Measurements from ENCODE around the gene SLC2A11. TPM values are rescaled to one million over a fixed set of nuclear protein-coding genes. Genes with fewer than 3 reads are reported as not detected.

SLC2A11 gene
- total and polyA plus RNA-seq, 9 of the 15 experiments (the other 6 are each of a cell fraction or from before 2014, with no cell fraction given): 0.44 to 2.7 (median 2.1) TPM

- no peak for TF ChIP-seq HDAC6 (IDR thresholded peaks at IDR 0.05; ENCODE audit: low read depth, low read length)
- TF ChIP-seq TAF9B (IDR thresholded peaks at IDR 0.05; ENCODE audit: partially characterized antibody): no peak
Observed at GRCh38 chr22:23908587-23909205, 51.0 kb downstream of the SLC2A11 start (continued).

DNA sequence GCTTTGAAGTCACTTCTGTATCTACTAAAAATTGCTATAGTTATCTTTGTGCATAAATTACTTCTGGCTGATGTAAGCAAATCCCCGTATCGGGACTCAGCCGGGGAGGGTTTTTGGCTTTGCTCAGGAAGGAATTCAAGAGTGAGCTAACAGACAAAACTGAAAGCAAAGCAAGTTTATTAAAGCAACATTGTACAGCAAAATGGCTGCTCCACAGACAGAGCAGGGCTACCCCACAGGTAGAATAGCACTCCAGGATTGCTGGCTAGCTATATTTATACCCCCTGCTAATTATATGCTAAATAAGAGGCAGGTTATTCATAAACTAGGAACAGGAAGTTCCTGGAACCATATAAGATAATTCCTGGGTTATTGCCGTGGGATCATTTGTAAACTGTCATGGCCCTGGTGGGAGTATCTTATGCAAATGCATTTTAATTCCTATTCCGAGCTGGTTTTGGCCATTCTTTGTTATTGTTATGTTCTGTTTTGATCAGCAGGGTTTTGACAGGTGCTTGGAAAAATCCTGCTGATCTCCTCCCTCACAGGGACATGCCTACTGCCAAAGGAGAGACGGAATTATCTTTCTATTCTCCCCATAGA lies 51.7 kb downstream of the SLC2A11 start:
- Histone ChIP-seq H3K27ac (ENCODE audit: extremely low read depth, low read depth, low read length) (no peak overlapping the region), H2AFZ (ENCODE audit: low read depth, low read length) (no peak overlapping the region), H3K27me3 (ENCODE audit: control insufficient read depth in 2 of 2, insufficient read depth in 2 of 2, low read length in 2 of 2) (no peaks in the 10 kb centered on the region), H3K4me3 (no peak overlapping the region), H4K20me1 (replicated peaks; ENCODE audit: control insufficient read depth, insufficient read depth, low read length) (no peaks in the 10 kb centered on the region), H3K9me3 (replicated peaks; ENCODE audit: control insufficient read depth, insufficient read depth, low read depth, low read length) (no peaks in the 10 kb centered on the region), H3K4me1 (replicated peaks in 1 of 2; ENCODE audit: control insufficient read depth in 2 of 2, insufficient read depth in 2 of 2, low read length in 2 of 2) (peaks cover 0 to 4% of the 10 kb centered on the region in 2 experiments; a peak in 2 of 5 replicates), H3K9me1 (ENCODE audit: control insufficient read depth, insufficient read depth, low read length) (no peaks in the 10 kb centered on the region), H3K36me3 (ENCODE audit: control insufficient read depth, insufficient read depth, low read length) (peaks cover 6% of the 10 kb centered on the region; the same call in 1 of the 3 replicates), H3K9ac (ENCODE audit: insufficient read depth in 1 of 2, low read depth in 2 of 2, low read length in 2 of 2) (no peak overlapping the region), H3K79me2 (ENCODE audit: control insufficient read depth, insufficient read depth, low read length) (no peaks in the 10 kb centered on the region; the same call in 2 of the 3 replicates), H3K4me2 (ENCODE audit: insufficient read depth, low read length) (no peak overlapping the region)
- TF ChIP-seq MEIS2 (IDR thresholded peaks at IDR 0.05; ENCODE audit: partially characterized antibody) (peak; percentile 40), PBX2 (CRISPR knock-in tag; IDR thresholded peaks at IDR 0.05; ENCODE audit: low read depth) (no peak), PBX2 (tag; conservative IDR thresholded peaks at IDR 0.05; ENCODE audit: low read depth) (0 out of 2 replicates have a peak, but pooled peaks have one; percentile 36), TAF1 (IDR thresholded peaks at IDR 0.05; ENCODE audit: control insufficient read depth, extremely low read depth, insufficient read depth, low read length, severe bottlenecking) (no peak), BACH1 (tag; IDR thresholded peaks at IDR 0.05) (no peak), DMBX1 (CRISPR knock-in tag; IDR thresholded peaks at IDR 0.05; ENCODE audit: borderline replicate concordance) (no peak), PKNOX1 (IDR thresholded peaks at IDR 0.05) (peak; percentile 57; the same call in 1 of the 2 replicates)
- ATAC-seq: no peak
- POLR2A ChIA-PET: interaction anchor here (0.7 to 1.3 kb wide), 2 partner anchors 13 to 398 kb away, joined by 3 read pairs; no protein-coding TSS in a partner anchor
- intact Hi-C loops (cut with micrococcal nuclease) (no loop called here), in situ Hi-C loops (cut with MboI) (no loop called here)
- BruUV-seq (replicated peaks): no TSS peak
- 49% methylated on average over 6 of the region's 6 CpGs for WGBS (ENCODE audit: insufficient coverage, low coverage, missing lambda C conversion rate)
- no peak for DNase-seq (ENCODE audit: extremely low read depth in 1 of 4, low spot score in 3 of 4)
- CTCF ChIA-PET (ENCODE audit: low intra/inter-chr PET ratio): no interaction called here
- FAIRE-seq: no peak
